ENCODE measurements around the gene MTOR. TPM values are rescaled to one million over a fixed set of nuclear protein-coding genes. Genes with fewer than 3 reads are reported as not detected.
"Not testable (repeated sequence)": the region's sequence is repeated elsewhere in the genome, so short reads cannot be mapped to it uniquely, and the experiment has no call there.

The MTOR gene
- total RNA-seq, 1 donor from 2014 or later, result 26.9 TPM

DNA sequence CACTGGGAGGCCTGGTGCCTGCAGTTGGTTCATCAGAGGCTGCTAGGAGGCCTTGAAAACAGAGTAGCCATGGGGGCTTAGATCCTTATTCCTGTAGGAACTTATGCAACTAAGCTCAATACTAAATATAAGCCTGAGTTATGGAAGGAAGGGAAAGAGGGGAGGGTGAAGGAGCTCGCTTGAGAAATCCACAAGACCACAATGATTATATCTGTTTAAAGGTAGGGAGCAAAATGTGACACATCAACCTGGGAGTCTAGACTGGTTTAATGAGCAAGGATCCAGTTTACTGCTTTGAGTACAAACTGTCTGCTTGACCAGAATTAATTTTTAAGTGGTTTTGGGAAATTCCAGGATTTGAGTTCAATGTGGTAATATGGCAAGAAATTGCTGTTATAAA is 93.6 kb downstream of the MTOR start:
- intact Hi-C loops (cut with DNase I), result no loop called here
- ATAC-seq (ENCODE audit: poor library complexity) (no peak), DNase-seq (no peak)

GRCh38 chr1:11166744-11167143 is 95.6 kb downstream of the MTOR start:
- DNase-seq; intact Hi-C loops (cut with DNase I); ATAC-seq (ENCODE audit: poor library complexity): not testable (repeated sequence)

GRCh38 chr1:11162752-11163151 is 99.6 kb downstream of the MTOR start:
- intact Hi-C loops (cut with DNase I); ATAC-seq (ENCODE audit: poor library complexity); DNase-seq: not testable (repeated sequence)

DNA sequence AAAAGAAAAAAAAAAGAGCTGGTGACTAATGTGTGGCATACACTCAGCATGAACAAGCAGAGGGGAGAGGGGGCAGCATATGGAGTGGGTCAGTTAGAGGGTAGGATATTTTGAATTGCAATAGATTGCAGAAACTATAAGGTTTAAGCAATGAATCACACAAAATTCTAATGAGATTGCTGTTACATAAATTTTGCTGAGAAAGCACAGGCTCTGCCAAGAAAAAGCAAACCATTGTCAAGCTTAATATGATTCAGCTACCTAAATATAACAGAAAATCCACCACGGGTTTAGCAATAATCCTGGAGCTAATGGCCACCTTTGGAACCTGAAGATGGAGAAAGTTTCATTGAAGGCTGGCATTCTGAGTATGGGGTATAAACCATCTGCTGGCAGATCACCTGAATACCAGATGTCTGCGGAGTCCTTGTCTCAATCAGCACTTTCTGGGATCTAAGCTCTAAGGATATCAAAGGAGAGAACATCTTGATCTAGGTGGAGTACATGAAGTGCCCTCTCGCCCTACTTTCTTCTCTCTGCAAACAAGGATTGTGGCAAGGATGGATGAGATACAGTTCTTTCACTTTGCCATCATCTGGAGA is 103.5 kb downstream of the MTOR start:
- intact Hi-C loops (cut with DNase I), result no loop called here
- no peak for DNase-seq
- ATAC-seq (ENCODE audit: poor library complexity), result no peak

DNA sequence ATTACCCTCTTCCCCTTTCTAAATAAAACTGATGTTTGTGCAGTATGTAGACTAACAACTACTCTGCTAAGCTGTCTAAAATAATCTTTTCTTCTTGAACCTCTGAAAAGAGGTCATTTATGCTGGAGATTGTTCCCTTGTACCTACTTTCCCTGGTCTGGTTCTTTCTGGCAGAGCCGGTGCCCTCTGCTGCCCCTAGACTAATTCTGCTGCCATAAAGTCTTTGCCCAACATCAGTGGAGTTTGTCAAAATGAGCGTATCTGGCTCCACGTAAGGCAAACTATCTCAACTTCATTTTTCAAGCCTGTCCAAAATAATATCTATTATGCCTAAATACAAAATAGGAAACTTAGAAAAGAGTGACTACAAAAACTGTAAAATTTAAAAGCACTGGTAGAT is 104.1 kb downstream of the MTOR start:
- intact Hi-C loops (cut with DNase I), result no loop called here
- ATAC-seq (ENCODE audit: poor library complexity) (peak; percentile 24), DNase-seq (no peak)

- peak; percentile 94 for ATAC-seq (ENCODE audit: poor library complexity)
- intact Hi-C loops (cut with DNase I), result no loop called here
- DNase-seq, result peak; percentile 61
Observed at GRCh38 chr1:11157867-11158266, 104.5 kb downstream of the MTOR start.

GRCh38 chr1:11157394-11157793 is 105.0 kb downstream of the MTOR start:
- no peak for DNase-seq
- intact Hi-C loops (cut with DNase I), result no loop called here
- peak; percentile 68 for ATAC-seq (ENCODE audit: poor library complexity)

- ATAC-seq (ENCODE audit: poor library complexity) (no peak), DNase-seq (no peak)
- intact Hi-C loops (cut with DNase I), result no loop called here
Observed at GRCh38 chr1:11156963-11157362, 105.4 kb downstream of the MTOR start.

- DNase-seq (no peak), ATAC-seq (ENCODE audit: poor library complexity) (no peak)
- intact Hi-C loops (cut with DNase I), result no loop called here
Observed at GRCh38 chr1:11156441-11156840, 105.9 kb downstream of the MTOR start.

DNA sequence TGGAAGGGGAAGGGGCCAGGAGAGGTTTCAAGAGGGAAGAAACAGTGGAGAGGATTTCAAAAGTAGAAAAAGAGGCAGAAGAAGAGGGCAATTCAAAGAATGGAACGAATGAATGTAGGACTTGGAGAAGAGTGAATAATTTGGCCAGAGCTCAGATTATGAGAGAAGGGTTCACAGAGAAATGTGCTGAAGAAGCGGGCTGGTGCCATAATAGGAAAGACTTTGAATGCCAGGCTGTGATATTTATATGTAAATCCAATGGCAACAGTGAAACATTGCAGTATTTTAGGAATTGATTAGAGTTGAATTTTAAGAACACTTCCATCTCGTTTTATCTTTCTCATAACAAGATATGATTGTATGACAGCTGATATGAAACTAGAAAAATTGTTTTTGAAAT is 109.2 kb downstream of the MTOR start:
- intact Hi-C loops (cut with DNase I), result no loop called here
- DNase-seq, result no peak

DNA sequence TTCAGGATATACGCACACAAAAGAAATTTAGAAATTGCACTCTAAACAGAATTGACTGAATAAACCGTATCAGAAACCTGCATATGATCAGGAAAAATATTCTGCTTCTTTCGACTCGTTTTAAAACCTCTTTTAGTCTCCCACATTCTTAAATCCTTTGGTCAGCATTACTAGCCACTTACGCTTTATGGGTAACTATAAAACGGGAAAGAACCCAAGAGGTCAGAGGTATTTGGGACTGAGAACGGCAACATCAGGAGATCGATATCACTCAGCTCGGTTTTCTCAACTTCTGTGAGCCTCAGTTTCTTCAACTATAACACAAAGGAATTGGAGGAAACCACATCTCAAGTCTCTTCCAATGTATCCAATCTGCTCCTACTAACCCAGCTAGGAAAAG is 109.6 kb downstream of the MTOR start:
- DNase-seq, result no peak
- intact Hi-C loops (cut with DNase I), result no loop called here
- ATAC-seq (ENCODE audit: poor library complexity), result no peak

More for the DNA sequence above, 109.2 kb downstream of the MTOR start:
- ATAC-seq (ENCODE audit: poor library complexity), result no peak

- peak; percentile 58 for DNase-seq
- intact Hi-C loops (cut with DNase I), result no loop called here
- peak; percentile 79 for ATAC-seq (ENCODE audit: poor library complexity)
Observed at GRCh38 chr1:11151826-11152612, 110.3 kb downstream of the MTOR start.

DNA sequence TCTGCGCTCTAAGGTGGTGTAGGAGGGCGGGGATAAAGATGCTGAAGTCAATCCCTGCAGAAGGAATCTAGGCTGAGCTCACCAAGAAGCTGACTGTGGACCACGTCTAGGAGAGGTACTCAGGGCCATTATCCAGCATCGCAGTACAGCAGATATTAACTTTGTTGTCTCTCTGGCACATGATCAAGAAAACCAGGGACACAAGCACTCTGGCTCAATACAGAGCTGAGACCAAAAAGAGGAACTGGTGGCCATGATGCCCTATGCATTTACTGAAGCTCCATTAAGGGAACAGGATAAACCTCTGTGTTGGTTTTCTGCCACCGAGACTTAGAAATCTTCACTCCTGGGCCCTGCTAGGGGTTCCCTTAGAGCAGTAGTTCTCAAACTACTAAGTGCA is 111.2 kb downstream of the MTOR start:
- no peak for ATAC-seq (ENCODE audit: poor library complexity)

GRCh38 chr1:11150326-11150725 is 112.0 kb downstream of the MTOR start:
- no peak for DNase-seq
- intact Hi-C loops (cut with DNase I), result no loop called here
- peak; percentile 60 for ATAC-seq (ENCODE audit: poor library complexity)

More for the DNA sequence above, 111.2 kb downstream of the MTOR start:
- intact Hi-C loops (cut with DNase I), result no loop called here
- DNase-seq, result no peak

GRCh38 chr1:11147197-11147770 is 115.1 kb downstream of the MTOR start:
- no peak for ATAC-seq (ENCODE audit: poor library complexity)
- no peak for DNase-seq
- intact Hi-C loops (cut with DNase I), result no loop called here

GRCh38 chr1:11145741-11146140 is 116.6 kb downstream of the MTOR start:
- intact Hi-C loops (cut with DNase I), result no loop called here
- no peak for ATAC-seq (ENCODE audit: poor library complexity)
- no peak for DNase-seq

DNA sequence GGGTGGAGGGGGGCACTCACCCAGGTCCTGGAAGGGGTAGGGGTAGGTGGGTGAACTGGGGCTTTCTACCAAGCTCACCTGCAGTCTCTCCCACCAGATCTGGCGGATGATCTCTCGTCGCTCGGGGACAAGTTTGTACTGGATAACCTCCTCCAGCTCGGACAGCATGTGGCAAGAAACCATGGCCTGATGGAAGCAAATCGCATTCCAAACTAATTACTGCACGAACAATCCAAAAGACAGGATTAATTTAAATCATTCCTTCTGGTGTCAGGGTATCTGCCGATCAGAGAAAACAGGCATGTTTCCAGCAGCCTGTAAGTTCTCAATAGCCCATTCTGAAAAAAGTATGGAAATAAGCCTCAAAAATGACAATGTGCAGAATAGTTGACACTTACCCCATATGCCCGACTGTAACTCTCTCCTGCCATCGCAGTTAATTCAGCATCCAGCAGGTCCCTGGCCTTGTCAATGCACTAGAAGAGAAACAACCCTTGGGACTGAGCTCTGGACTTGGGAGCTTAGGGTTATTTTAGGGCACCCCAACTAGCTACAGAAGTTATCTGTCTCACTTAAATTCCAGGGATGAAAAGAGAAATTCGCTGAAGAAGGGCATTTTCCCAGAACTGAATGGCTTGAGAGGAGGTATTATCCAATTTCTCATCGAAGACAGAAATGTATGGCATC is 117.6 kb downstream of the MTOR start:
- DNase-seq (no peak), ATAC-seq (ENCODE audit: poor library complexity) (peak; percentile 49)
- intact Hi-C loops (cut with DNase I), result no loop called here

GRCh38 chr1:11143907-11144306 is 118.4 kb downstream of the MTOR start:
- peak; percentile 78 for ATAC-seq (ENCODE audit: poor library complexity)
- no peak for DNase-seq
- intact Hi-C loops (cut with DNase I), result no loop called here

DNA sequence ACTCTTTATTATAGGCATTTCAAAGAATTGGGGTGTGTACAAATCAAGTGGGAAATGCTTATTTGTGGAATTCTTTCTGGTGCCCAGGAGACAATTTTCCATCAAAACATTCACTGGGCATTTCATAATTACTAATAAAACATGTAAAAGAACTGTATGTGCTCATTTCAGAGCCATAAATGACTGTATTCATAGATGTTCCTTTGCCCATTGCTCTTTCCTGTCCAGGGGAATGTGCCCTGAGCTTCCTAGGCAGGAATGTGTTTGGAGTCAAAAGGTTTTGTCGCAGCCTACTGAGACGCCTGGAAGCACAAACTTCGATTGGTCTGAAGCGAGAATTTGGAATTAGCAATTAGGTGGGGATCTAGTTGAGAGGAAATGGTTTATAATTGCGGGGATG is 119.0 kb downstream of the MTOR start:
- intact Hi-C loops (cut with DNase I), result no loop called here
- ATAC-seq (ENCODE audit: poor library complexity) (no peak), DNase-seq (no peak)

Data from Right ventricle myocardium superior (tissue), 1 donor.